Aorta (tissue), 5 donors: ENCODE measurements around the gene RANBP3. TPM values are rescaled to one million over a fixed set of nuclear protein-coding genes. Genes with fewer than 3 reads are reported as not detected.
"Not testable (repeated sequence)": the region's sequence is repeated elsewhere in the genome, so short reads cannot be mapped to it uniquely, and the experiment has no call there.

Experiments used
- ATAC-seq: fragments of 200-7000 bp; cut with Tn5 transposase; one replicate; pipeline ENCODE4 v1.9.1; 2022; ENCODE audit warnings: moderate library complexity; ENCODE audit not compliant: low FRiP score
- DNase-seq, 2 donors: peaks; one replicate each; pipeline ENCODE4 v3.0.0-alpha.2; 2020
- H3K27ac ChIP-seq, 2 donors: one replicate each; pipeline ENCODE4 v1.5.1; 2013; ENCODE audit warnings: low read length in 2 of 2, mild to moderate bottlenecking in 2 of 2, moderate library complexity in 2 of 2, control low read depth in 1 of 2, inconsistent platforms in 1 of 2, low read depth in 1 of 2
- H3K27me3 ChIP-seq, 2 donors: one replicate each; pipeline ENCODE4 v1.6.1; 2013; ENCODE audit warnings: control low read depth in 1 of 2, low read length in 1 of 2, mild to moderate bottlenecking in 1 of 2, moderate library complexity in 1 of 2; ENCODE audit not compliant: insufficient read depth in 2 of 2, control insufficient read depth in 1 of 2
- H3K36me3 ChIP-seq, 2 donors: one replicate each; pipeline ENCODE4 v1.6.1; 2013; ENCODE audit warnings: control low read depth in 1 of 2, low read length in 1 of 2, mild to moderate bottlenecking in 1 of 2; ENCODE audit not compliant: insufficient read depth in 2 of 2, control insufficient read depth in 1 of 2
- H3K4me1 ChIP-seq, 2 donors: one replicate each; pipeline ENCODE4 v1.6.1; 2013; ENCODE audit warnings: low read length in 2 of 2, control low read depth in 1 of 2, mild to moderate bottlenecking in 1 of 2, moderate library complexity in 1 of 2; ENCODE audit not compliant: insufficient read depth in 2 of 2, control insufficient read depth in 1 of 2
- H3K4me3 ChIP-seq, 2 donors: one replicate each; pipeline ENCODE4 v1.5.1; 2013; ENCODE audit warnings: low read length in 2 of 2, control low read depth in 1 of 2, mild to moderate bottlenecking in 1 of 2
- H3K9me3 ChIP-seq: one replicate; pipeline ENCODE4 v1.6.1; 2013; ENCODE audit warnings: mild to moderate bottlenecking, low read length; ENCODE audit not compliant: control insufficient read depth
- WGBS, 2 donors: extraction: QIAGEN DNeasy Blood & Tissue Kit; methylation state at CpG; one replicate each; pipeline ENCODE4 v1.1.7; 2013; 5-methylcytosine and 5-hydroxymethylcytosine counted together
- intact Hi-C, 2 donors: fragments of 100-400 bp; cut with DNase I; formaldehyde crosslinking; loops; one replicate each; pipeline versions ENCODE4 v1.14.2 to v1.15.0; 2022
- polyA plus RNA-seq, 2 donors: library from polyadenylated mRNA; stranded (reverse); fragments of 200-250 nt; gene quantifications; one replicate each; pipeline ENCODE4 v1.2.3, GENCODE V29; 2013
- total RNA-seq, 2 donors: library from RNA; stranded (reverse); fragmentation: NEBNext Ultra II Directional; extraction: Animal tissue kit (Norgen Biotek cat#: 25700); gene quantifications; one replicate each; pipeline ENCODE4 v1.2.1, GENCODE V29; 2021
- donor health status: healthy with polysubstance abuse.
- donor health status: Bipolar disorder and iron deficiency.
- donor health status: DM: no; HTN: no; CAD: no.
- donor health status: DM: no; HTN: no; CAD: no.
- donor health status: DM: yes; HTN: yes; CAD: no.

The RANBP3 gene
- total and polyA plus RNA-seq, 4 donors, result 19.5 to 63.2 (median 50.6) TPM

GRCh38 chr19:5992756-5993155, 14.8 kb upstream of the RANBP3 start:
- H3K9me3 ChIP-seq, result no peaks in the 10 kb centered on the region
- 85 to 88% methylated on average over 11 of the region's 11 CpGs for WGBS, 2 donors
- H3K4me1 ChIP-seq, result no peaks in the 10 kb centered on the region
- no peaks in the 10 kb centered on the region for H3K27me3 ChIP-seq
- ATAC-seq (no peak), DNase-seq (no peak)
- no peak overlapping the region for H3K27ac ChIP-seq
- H3K36me3 ChIP-seq, result no peaks in the 10 kb centered on the region
- intact Hi-C loops, result no loop called here
- H3K4me3 ChIP-seq, result no peak overlapping the region

GRCh38 chr19:5991244-5991838, 13.4 kb upstream of the RANBP3 start:
- Histone ChIP-seq H3K4me3 (no peak overlapping the region), H3K27ac (no peak overlapping the region), H3K27me3 (no peaks in the 10 kb centered on the region), H3K4me1 (no peaks in the 10 kb centered on the region), H3K36me3 (no peaks in the 10 kb centered on the region), H3K9me3 (no peaks in the 10 kb centered on the region)
- DNase-seq (no peak), ATAC-seq (no peak)
- intact Hi-C loops, result no loop called here
- WGBS, 2 donors, result 95% methylated on average over 8 of the region's 8 CpGs

GRCh38 chr19:5990289-5990797, 12.4 kb upstream of the RANBP3 start:
- no peaks in the 10 kb centered on the region for H3K9me3 ChIP-seq
- H3K4me3 ChIP-seq, result no peak overlapping the region
- WGBS, 2 donors, result 41 to 63% methylated on average over 17 of the region's 17 CpGs
- no peaks in the 10 kb centered on the region for H3K27me3 ChIP-seq
- no peak overlapping the region for H3K27ac ChIP-seq
- H3K4me1 ChIP-seq, result peaks cover 0 to 3% of the 10 kb centered on the region in 2 donors
- no peak for ATAC-seq
- intact Hi-C loops, result no loop called here
- DNase-seq, result no peak
- no peaks in the 10 kb centered on the region for H3K36me3 ChIP-seq

- WGBS, 2 donors, result 66 to 68% methylated on average over 8 of the region's 8 CpGs
- H3K9me3 ChIP-seq, result no peaks in the 10 kb centered on the region
- no peaks in the 10 kb centered on the region for H3K36me3 ChIP-seq
- no peak overlapping the region for H3K4me3 ChIP-seq
- DNase-seq (no peak), ATAC-seq (no peak)
- no peak overlapping the region for H3K27ac ChIP-seq
- intact Hi-C loops, result loop anchor here in 1 of 2 donors (5.0 kb wide), 2 partner anchors 58 to 138 kb away; no protein-coding TSS in a partner anchor
- H3K27me3 ChIP-seq, result no peaks in the 10 kb centered on the region
- H3K4me1 ChIP-seq, result peaks cover 0 to 3% of the 10 kb centered on the region in 2 donors
These were observed 11.6 kb upstream of the RANBP3 start for GRCh38 chr19:5989388-5990074.

- no peak overlapping the region for H3K27ac ChIP-seq
- no peaks in the 10 kb centered on the region for H3K27me3 ChIP-seq
- H3K36me3 ChIP-seq, result no peaks in the 10 kb centered on the region
- 68 to 74% methylated on average over 8 of the region's 8 CpGs for WGBS, 2 donors
- ATAC-seq (no peak), DNase-seq (no peak)
- intact Hi-C loops, result loop anchor here in 1 of 2 donors (5.0 kb wide), 2 partner anchors 59 to 139 kb away; no protein-coding TSS in a partner anchor
- H3K4me3 ChIP-seq, result no peak overlapping the region
- peaks cover 0 to 3% of the 10 kb centered on the region in 2 donors for H3K4me1 ChIP-seq
- H3K9me3 ChIP-seq, result no peaks in the 10 kb centered on the region
These were observed 10.8 kb upstream of the RANBP3 start for GRCh38 chr19:5988517-5989387.

- H3K36me3 ChIP-seq, result no peaks in the 10 kb centered on the region
- H3K4me3 ChIP-seq, result peak overlapping the region; percentile 0 to 8
- intact Hi-C loops, result loop anchor here in 1 of 2 donors (5.0 kb wide), 2 partner anchors 60 to 140 kb away; no protein-coding TSS in a partner anchor
- peak; percentile 85 to 86 for DNase-seq
- peak; percentile 79 for ATAC-seq
- H3K9me3 ChIP-seq, result no peaks in the 10 kb centered on the region
- H3K27ac ChIP-seq, result no peak overlapping the region
- peaks cover 0 to 3% of the 10 kb centered on the region in 2 donors for H3K4me1 ChIP-seq
- no peaks in the 10 kb centered on the region for H3K27me3 ChIP-seq
- 13 to 14% methylated on average over 17 of the region's 17 CpGs for WGBS, 2 donors
These were observed 9.3 kb upstream of the RANBP3 start for GRCh38 chr19:5987077-5987818.

GRCh38 chr19:5985837-5986236, 7.9 kb upstream of the RANBP3 start:
- H3K27ac ChIP-seq, result peak overlapping the region in 1 of 2 donors; percentile 92
- H3K4me3 ChIP-seq, H3K36me3 ChIP-seq, ATAC-seq, H3K27me3 ChIP-seq, H3K4me1 ChIP-seq, H3K9me3 ChIP-seq, DNase-seq: not testable (repeated sequence)
- intact Hi-C loops, result loop anchor here in 1 of 2 donors (5.0 kb wide), 2 partner anchors 61 to 141 kb away; no protein-coding TSS in a partner anchor
- WGBS, 2 donors, result 75 to 79% methylated on average over 5 of the region's 5 CpGs
